ENCODE measurements around the gene LYST. TPM values are rescaled to one million over a fixed set of nuclear protein-coding genes. Genes with fewer than 3 reads are reported as not detected.

LYST gene
- total and polyA plus RNA-seq, 2 of the 8 experiments (the other 6 are each of a cell fraction or from before 2014, with no cell fraction given): 0.29 to 0.58 TPM

DNA sequence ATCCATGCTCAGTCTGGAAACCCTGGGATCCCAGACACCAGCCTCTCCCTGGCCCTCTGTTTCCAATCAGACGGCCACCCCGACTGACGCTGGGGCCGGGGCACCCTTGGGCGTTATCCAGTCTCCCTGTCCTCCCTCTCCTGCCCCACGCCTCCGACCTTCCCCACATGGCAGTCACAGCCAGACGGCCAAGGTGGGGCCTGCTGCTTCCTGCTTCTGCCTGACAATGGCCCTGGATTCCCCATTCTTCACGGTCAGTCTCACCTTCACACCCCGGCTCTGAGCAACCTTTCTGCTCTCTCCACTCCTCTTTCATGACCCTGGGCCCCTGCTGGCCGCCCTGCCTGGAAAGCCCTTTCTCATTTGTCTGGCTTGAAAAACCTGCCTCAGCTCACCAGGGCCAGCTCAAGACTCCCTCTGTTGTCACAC is 223.7 kb downstream of the LYST start (continued):
- TF ChIP-seq JUN (IDR thresholded peaks at IDR 0.05; ENCODE audit: low read depth, low read length) (no peak), RBBP5 (IDR thresholded peaks at IDR 0.05; ENCODE audit: borderline replicate concordance, low read depth, low read length) (peak; percentile 25; the same call in 1 of the 2 replicates), SIX5 (IDR thresholded peaks at IDR 0.05; ENCODE audit: low read depth, low read length) (no peak), KDM4A (IDR thresholded peaks at IDR 0.05; ENCODE audit: low read depth, low read length, severe bottlenecking) (no peak), TAF7 (optimal IDR thresholded peaks at IDR 0.05; ENCODE audit: borderline replicate concordance, low read depth, low read length) (no peak), BRCA1 (IDR thresholded peaks at IDR 0.05; ENCODE audit: low read depth, low read length) (no peak), EZH2 (IDR thresholded peaks at IDR 0.05; ENCODE audit: low read depth, low read length, severe bottlenecking) (no peak), RXRA (IDR thresholded peaks at IDR 0.05; ENCODE audit: insufficient read depth, low read depth, low read length) (no peak), RFX5 (IDR thresholded peaks at IDR 0.05; ENCODE audit: borderline replicate concordance, low read depth, low read length) (no peak), ZNF274 (IDR thresholded peaks at IDR 0.05; ENCODE audit: borderline replicate concordance, extremely low read depth, low read length) (no peak), RNF2 (IDR thresholded peaks at IDR 0.05; ENCODE audit: borderline replicate concordance, low read depth, low read length, missing control alignments, poor library complexity, severe bottlenecking) (no peak), PHF8 (conservative IDR thresholded peaks at IDR 0.05; ENCODE audit: low read depth, low read length) (no peak), TEAD4 (IDR thresholded peaks at IDR 0.05; ENCODE audit: low read depth, low read length) (no peak), TAF1 (IDR thresholded peaks at IDR 0.05; ENCODE audit: low read depth, low read length) (peak; percentile 44; the same call in 1 of the 2 replicates), EGR1 (IDR thresholded peaks at IDR 0.05; ENCODE audit: borderline replicate concordance, low read depth, low read length) (no peak), HDAC6 (IDR thresholded peaks at IDR 0.05; ENCODE audit: low read depth, low read length) (no peak), BACH1 (IDR thresholded peaks at IDR 0.05; ENCODE audit: low read length) (no peak)
- TF ChIP-seq, protein P1, sequence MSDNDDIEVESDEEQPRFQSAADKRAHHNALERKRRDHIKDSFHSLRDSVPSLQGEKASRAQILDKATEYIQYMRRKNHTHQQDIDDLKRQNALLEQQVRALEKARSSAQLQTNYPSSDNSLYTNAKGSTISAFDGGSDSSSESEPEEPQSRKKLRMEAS (IDR thresholded peaks at IDR 0.05): peak; percentile 83
- TF ChIP-seq, protein P2, sequence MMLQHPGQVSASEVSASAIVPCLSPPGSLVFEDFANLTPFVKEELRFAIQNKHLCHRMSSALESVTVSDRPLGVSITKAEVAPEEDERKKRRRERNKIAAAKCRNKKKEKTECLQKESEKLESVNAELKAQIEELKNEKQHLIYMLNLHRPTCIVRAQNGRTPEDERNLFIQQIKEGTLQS (IDR thresholded peaks at IDR 0.05; ENCODE audit: insufficient read depth, low read depth, low read length): no peak
- TF ChIP-seq, protein P3, sequence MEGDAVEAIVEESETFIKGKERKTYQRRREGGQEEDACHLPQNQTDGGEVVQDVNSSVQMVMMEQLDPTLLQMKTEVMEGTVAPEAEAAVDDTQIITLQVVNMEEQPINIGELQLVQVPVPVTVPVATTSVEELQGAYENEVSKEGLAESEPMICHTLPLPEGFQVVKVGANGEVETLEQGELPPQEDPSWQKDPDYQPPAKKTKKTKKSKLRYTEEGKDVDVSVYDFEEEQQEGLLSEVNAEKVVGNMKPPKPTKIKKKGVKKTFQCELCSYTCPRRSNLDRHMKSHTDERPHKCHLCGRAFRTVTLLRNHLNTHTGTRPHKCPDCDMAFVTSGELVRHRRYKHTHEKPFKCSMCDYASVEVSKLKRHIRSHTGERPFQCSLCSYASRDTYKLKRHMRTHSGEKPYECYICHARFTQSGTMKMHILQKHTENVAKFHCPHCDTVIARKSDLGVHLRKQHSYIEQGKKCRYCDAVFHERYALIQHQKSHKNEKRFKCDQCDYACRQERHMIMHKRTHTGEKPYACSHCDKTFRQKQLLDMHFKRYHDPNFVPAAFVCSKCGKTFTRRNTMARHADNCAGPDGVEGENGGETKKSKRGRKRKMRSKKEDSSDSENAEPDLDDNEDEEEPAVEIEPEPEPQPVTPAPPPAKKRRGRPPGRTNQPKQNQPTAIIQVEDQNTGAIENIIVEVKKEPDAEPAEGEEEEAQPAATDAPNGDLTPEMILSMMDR (IDR thresholded peaks at IDR 0.05; ENCODE audit: control extremely low read depth in 1 of 3, insufficient read depth in 1 of 3, low read depth in 1 of 3, low read length in 3 of 3): no peak
- TF ChIP-seq, protein P4, sequence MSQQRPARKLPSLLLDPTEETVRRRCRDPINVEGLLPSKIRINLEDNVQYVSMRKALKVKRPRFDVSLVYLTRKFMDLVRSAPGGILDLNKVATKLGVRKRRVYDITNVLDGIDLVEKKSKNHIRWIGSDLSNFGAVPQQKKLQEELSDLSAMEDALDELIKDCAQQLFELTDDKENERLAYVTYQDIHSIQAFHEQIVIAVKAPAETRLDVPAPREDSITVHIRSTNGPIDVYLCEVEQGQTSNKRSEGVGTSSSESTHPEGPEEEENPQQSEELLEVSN (IDR thresholded peaks at IDR 0.05): peak; percentile 38; the same call in 1 of the 2 replicates

Measured in H1 (cell line).